NCI-H460 (cell line): ENCODE results near the gene MPHOSPH6. TPM values are rescaled to one million over a fixed set of nuclear protein-coding genes. Genes with fewer than 3 reads are reported as not detected.
"Not testable (repeated sequence)": the region's sequence is repeated elsewhere in the genome, so short reads cannot be mapped to it uniquely, and the experiment has no call there.

Source experiments
- DNase-seq: peaks from one replicate; pipeline ENCODE4 v3.0.0-alpha.2; 2016; ENCODE audit warnings: low read depth; ENCODE audit errors: extremely low read depth
- small RNA-seq, 2 experiments: library from RNA; depleted of rRNA; stranded (forward); fragments of <200 nt; gene quantifications; one replicate each; pipeline ENCODE3, GENCODE V24; 2014
- total RNA-seq: library from RNA; depleted of rRNA; stranded (reverse); fragments of >200 nt; shearing (Covaris generic); gene quantifications from 2 replicates; pipeline ENCODE4 v1.2.3, GENCODE V29; 2014; rRNA removed

MPHOSPH6 gene
- total RNA-seq, 1 experiment from 2014 or later, result 30.0 TPM

GRCh38 chr16:82124651-82125050, 45.4 kb downstream of the MPHOSPH6 start:
- DNase-seq, result no peak

DNA sequence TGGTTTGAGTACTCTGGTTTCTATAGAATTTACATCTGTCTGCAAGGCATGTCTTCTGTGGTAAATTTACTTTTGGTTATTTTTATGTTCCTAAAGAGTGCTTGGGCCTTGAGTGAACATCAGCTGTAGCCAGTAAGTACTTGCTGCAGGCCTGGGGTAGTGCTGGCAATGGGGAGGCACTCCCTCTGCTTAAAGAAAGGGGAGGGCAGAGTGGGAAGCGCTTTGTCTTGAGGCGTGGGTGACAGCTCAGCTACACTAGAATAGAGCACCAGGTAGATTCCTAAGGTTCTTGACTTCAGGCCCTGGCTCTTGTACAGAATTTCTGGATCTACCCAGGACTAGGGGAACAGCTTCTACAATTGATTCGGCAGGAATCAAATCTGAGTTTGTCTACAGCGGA, 50.6 kb downstream of the MPHOSPH6 start:
- DNase-seq, result no peak

DNA sequence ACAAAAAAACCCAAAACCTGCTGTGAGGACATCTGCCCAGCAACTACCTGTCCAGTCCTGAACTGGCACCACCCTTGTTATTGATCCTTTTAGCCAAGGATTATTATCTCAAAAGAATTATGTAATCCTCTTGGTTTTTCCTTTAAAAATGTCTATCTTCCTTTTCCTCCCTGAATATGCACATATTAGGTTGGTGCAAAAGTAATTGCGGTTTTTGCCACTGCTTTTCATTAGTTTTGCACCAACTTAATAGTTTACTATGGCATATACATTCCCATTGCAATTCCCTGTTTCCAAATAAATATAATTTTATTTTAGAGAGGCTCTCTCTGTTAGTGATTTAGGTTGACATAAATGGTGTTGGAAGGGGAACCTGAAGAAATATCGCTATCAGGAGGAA, 51.3 kb downstream of the MPHOSPH6 start:
- no peak for DNase-seq

- no peak for DNase-seq
Observed at GRCh38 chr16:82116535-82116934, 53.5 kb downstream of the MPHOSPH6 start.

GRCh38 chr16:82113741-82114140, 56.3 kb downstream of the MPHOSPH6 start:
- no peak for DNase-seq

DNA sequence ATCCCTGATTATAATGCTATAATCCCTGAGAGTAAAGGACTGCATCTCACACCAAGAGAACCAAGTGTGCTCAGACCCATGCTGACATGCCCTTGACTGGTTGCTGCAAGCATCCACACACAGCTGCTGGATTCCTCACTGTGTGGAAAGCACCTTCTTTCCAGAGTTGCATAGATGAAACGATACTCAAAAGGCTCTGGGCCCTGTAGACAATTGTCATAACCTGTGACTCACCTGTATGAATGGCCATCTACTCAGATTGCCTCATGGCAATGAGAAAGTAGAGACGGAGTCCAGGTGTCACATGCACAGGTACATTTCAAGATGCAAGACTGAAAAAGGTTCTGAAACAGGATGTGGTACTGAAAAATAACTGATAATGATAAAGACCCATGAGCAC, 58.1 kb downstream of the MPHOSPH6 start:
- no peak for DNase-seq

DNA sequence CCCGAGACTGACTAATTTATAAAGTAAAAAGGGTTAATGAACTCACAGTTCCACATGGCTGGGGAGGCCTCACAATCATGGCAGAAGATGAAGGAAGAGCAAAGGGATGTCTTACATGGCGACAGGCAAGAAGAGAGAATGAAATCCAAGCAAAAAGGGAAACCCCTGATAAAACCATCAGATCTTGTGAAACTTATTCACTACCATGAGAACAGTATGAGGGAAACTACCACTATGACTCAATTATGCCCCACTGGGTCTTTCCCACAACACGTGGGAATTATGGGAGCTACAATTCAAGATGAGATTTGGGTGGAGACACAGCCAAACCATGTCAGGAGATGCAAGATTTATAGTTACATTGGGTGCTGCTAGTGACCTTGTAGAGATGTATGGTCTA, 60.8 kb downstream of the MPHOSPH6 start:
- DNase-seq, result not testable (repeated sequence)

DNA sequence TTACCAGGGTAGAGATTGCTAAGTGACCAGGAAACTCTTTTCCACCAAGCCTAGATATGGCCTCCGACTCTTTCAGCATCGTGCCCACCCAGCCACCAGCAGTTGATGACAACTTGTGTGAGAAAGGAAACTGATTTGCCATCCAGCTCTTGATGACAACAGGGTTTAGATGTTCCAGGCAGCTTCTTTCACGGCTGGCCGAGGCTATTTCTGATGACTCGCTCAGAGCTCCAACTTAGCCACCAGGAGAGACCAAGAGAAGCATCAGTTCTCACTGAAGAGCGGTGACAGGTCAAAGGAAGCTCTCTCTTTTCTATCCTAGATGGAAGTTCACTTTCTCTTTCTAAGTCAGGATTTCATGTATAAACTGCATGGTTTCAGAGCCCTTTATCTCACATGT, 61.2 kb downstream of the MPHOSPH6 start:
- DNase-seq, result no peak

- DNase-seq, result no peak
Observed at GRCh38 chr16:82108100-82108499, 61.9 kb downstream of the MPHOSPH6 start.

GRCh38 chr16:82105107-82105506, 64.9 kb downstream of the MPHOSPH6 start:
- DNase-seq, result no peak

Small RNA genes lying within 50 kb of the gene (small RNA-seq; reads per million reads assigned to genes)
- gene RN7SKP190, result 0 reads per million in 2 experiments

Other genes starting within 250 kb of the MPHOSPH6 start
- gene SDR42E1, start 158.8 kb downstream of the MPHOSPH6 start, total RNA-seq, result not detected in 2 replicates
- not detected in 2 replicates for gene HSD17B2, start 135.0 kb downstream of the MPHOSPH6 start, total RNA-seq